Ishikawa (cell line): ENCODE results near the gene PANK3.

Source experiments
- CREB1 ChIP-seq: IDR thresholded peaks from 2 replicates; pipeline ENCODE4 v1.6.1; 2012; ENCODE audit warnings: low read depth
- EP300 ChIP-seq: IDR thresholded peaks from 2 replicates; pipeline ENCODE4 v1.6.1; 2012; ENCODE audit warnings: borderline replicate concordance
- FOXM1 ChIP-seq: IDR thresholded peaks from 2 replicates; pipeline ENCODE4 v1.6.1; 2012; ENCODE audit warnings: low read depth, borderline replicate concordance
- RAD21 ChIP-seq: IDR thresholded peaks from 2 replicates; pipeline ENCODE4 v1.6.1; 2012; ENCODE audit warnings: low read depth
- TEAD4 ChIP-seq: IDR thresholded peaks from 2 replicates; pipeline ENCODE4 v1.6.1; 2012
- TF ChIP-seq, protein P1 (sequence below): IDR thresholded peaks from 2 replicates; pipeline ENCODE4 v1.6.1; 2012; ENCODE audit warnings: low read depth, mild to moderate bottlenecking

DNA sequence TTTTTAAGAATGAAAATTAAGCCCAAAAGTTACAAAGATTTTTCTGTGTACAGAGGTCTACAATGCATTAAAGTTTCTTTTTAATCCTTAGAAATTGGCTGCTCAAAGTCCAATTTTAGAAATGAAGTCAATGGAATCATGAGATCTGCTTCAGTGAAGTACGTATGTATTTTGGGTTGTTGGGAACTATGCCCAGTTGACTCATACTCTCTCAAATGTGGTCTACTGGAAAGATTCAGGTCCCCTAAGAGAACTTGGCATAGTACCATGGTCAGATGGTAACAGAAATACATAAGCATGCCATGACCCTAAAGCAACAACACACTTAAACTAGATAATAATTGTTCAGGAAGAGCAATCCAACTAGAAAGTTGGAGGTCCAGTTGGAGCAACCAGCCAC is 27.0 kb downstream of the PANK3 start:
- no peak for TF ChIP-seq TEAD4
- TF ChIP-seq EP300 = no peak
- no peak for TF ChIP-seq FOXM1
- TF ChIP-seq RAD21 = no peak
- no peak for TF ChIP-seq CREB1
- TF ChIP-seq, protein P1, sequence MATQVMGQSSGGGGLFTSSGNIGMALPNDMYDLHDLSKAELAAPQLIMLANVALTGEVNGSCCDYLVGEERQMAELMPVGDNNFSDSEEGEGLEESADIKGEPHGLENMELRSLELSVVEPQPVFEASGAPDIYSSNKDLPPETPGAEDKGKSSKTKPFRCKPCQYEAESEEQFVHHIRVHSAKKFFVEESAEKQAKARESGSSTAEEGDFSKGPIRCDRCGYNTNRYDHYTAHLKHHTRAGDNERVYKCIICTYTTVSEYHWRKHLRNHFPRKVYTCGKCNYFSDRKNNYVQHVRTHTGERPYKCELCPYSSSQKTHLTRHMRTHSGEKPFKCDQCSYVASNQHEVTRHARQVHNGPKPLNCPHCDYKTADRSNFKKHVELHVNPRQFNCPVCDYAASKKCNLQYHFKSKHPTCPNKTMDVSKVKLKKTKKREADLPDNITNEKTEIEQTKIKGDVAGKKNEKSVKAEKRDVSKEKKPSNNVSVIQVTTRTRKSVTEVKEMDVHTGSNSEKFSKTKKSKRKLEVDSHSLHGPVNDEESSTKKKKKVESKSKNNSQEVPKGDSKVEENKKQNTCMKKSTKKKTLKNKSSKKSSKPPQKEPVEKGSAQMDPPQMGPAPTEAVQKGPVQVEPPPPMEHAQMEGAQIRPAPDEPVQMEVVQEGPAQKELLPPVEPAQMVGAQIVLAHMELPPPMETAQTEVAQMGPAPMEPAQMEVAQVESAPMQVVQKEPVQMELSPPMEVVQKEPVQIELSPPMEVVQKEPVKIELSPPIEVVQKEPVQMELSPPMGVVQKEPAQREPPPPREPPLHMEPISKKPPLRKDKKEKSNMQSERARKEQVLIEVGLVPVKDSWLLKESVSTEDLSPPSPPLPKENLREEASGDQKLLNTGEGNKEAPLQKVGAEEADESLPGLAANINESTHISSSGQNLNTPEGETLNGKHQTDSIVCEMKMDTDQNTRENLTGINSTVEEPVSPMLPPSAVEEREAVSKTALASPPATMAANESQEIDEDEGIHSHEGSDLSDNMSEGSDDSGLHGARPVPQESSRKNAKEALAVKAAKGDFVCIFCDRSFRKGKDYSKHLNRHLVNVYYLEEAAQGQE = no peak
